DOHH2 (cell line): ENCODE results near the gene DNAJB6.
"Not testable (repeated sequence)": the region's sequence is repeated elsewhere in the genome, so short reads cannot be mapped to it uniquely, and the experiment has no call there.

Source experiments
- H3F3A ChIP-seq: fragments of 200-600 bp; sonication (generic), shearing (Covaris generic); 2 replicates; pipeline ENCODE4 v1.6.0; 2016; ENCODE audit warnings: antibody characterized with exemption, mild to moderate bottlenecking; ENCODE audit not compliant: control insufficient read depth, insufficient read depth
- H3K27ac ChIP-seq: fragments of 200-600 bp; sonication (generic); 2 replicates; pipeline ENCODE4 v1.5.1; 2014; ENCODE audit warnings: low read depth, mild to moderate bottlenecking, low read length, moderate library complexity
- H3K27me3 ChIP-seq: fragments of 200-600 bp; sonication (generic); 2 replicates; pipeline ENCODE4 v1.6.1; 2014; ENCODE audit warnings: mild to moderate bottlenecking, low read length, mixed read lengths; ENCODE audit not compliant: control insufficient read depth
- H3K36me3 ChIP-seq: fragments of 200-600 bp; sonication (generic); 2 replicates; pipeline ENCODE4 v1.6.1; 2014; ENCODE audit warnings: mild to moderate bottlenecking, low read length, moderate library complexity, mixed read lengths; ENCODE audit not compliant: control insufficient read depth
- H3K4me1 ChIP-seq: fragments of 200-600 bp; sonication (generic); 2 replicates; pipeline ENCODE4 v1.6.1; 2014; ENCODE audit warnings: mild to moderate bottlenecking, low read length, mixed read lengths; ENCODE audit not compliant: control insufficient read depth
- H3K4me2 ChIP-seq: fragments of 200-600 bp; sonication (generic); 2 replicates; pipeline ENCODE4 v1.6.0; 2014; ENCODE audit warnings: mild to moderate bottlenecking, low read length, moderate library complexity
- H3K4me3 ChIP-seq: fragments of 200-600 bp; sonication (generic); 2 replicates; pipeline ENCODE4 v1.5.1; 2014; ENCODE audit warnings: mild to moderate bottlenecking, low read length, mixed read lengths
- H3K79me2 ChIP-seq: fragments of 200-600 bp; sonication (generic); 2 replicates; pipeline ENCODE4 v1.6.1; 2014; ENCODE audit warnings: mild to moderate bottlenecking, low read length, mixed read lengths; ENCODE audit not compliant: control insufficient read depth
- H3K9me2 ChIP-seq: fragments of 200-600 bp; sonication (generic); replicated peaks from 2 replicates; pipeline ENCODE4 v1.6.1; 2014; ENCODE audit warnings: mild to moderate bottlenecking, low read length, mixed read lengths; ENCODE audit not compliant: control insufficient read depth
- H3K9me3 ChIP-seq: fragments of 200-600 bp; sonication (generic); 2 replicates; pipeline ENCODE4 v1.6.1; 2014; ENCODE audit warnings: antibody characterized with exemption, low read length, mixed read lengths; ENCODE audit not compliant: control insufficient read depth, insufficient read depth
- H4K20me1 ChIP-seq: fragments of 200-600 bp; sonication (generic); 2 replicates; pipeline ENCODE4 v1.6.0; 2014; ENCODE audit warnings: low read depth, mild to moderate bottlenecking, antibody characterized with exemption, low read length, moderate library complexity; ENCODE audit not compliant: control insufficient read depth, insufficient read depth
- EZH2phosphoT487 ChIP-seq: fragments of 200-600 bp; sonication (generic); IDR thresholded peaks from 2 replicates; pipeline ENCODE4 v1.6.1; 2017; ENCODE audit warnings: borderline replicate concordance, mild to moderate bottlenecking, antibody characterized with exemption, low read length, moderate library complexity, mixed read lengths
- TF ChIP-seq, protein P1 (sequence below): fragments of 200-600 bp; sonication (generic); IDR thresholded peaks from one replicate; pipeline ENCODE4 v1.5.1; 2014; ENCODE audit warnings: antibody characterized with exemption, mild to moderate bottlenecking, low read depth, low read length; ENCODE audit not compliant: poor library complexity, severe bottlenecking

The DNAJB6 gene

GRCh38 chr7:157329447-157329846 is 7.4 kb upstream of the DNAJB6 start:
- H3F3A ChIP-seq, result peaks cover 7% of the 10 kb centered on the region
- peaks cover 13% of the 10 kb centered on the region for H3K27me3 ChIP-seq
- H3K4me2 ChIP-seq, result no peak overlapping the region
- H3K4me3 ChIP-seq, result no peak overlapping the region
- H3K9me2 ChIP-seq, result no peaks in the 10 kb centered on the region
- H3K79me2 ChIP-seq, result no peaks in the 10 kb centered on the region
- no peaks in the 10 kb centered on the region for H3K9me3 ChIP-seq
- TF ChIP-seq, protein P1, sequence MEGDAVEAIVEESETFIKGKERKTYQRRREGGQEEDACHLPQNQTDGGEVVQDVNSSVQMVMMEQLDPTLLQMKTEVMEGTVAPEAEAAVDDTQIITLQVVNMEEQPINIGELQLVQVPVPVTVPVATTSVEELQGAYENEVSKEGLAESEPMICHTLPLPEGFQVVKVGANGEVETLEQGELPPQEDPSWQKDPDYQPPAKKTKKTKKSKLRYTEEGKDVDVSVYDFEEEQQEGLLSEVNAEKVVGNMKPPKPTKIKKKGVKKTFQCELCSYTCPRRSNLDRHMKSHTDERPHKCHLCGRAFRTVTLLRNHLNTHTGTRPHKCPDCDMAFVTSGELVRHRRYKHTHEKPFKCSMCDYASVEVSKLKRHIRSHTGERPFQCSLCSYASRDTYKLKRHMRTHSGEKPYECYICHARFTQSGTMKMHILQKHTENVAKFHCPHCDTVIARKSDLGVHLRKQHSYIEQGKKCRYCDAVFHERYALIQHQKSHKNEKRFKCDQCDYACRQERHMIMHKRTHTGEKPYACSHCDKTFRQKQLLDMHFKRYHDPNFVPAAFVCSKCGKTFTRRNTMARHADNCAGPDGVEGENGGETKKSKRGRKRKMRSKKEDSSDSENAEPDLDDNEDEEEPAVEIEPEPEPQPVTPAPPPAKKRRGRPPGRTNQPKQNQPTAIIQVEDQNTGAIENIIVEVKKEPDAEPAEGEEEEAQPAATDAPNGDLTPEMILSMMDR, result no peak
- no peak for TF ChIP-seq EZH2phosphoT487
- H3K4me1 ChIP-seq, result peaks cover 24% of the 10 kb centered on the region
- H3K27ac ChIP-seq, result no peak overlapping the region
- H3K36me3 ChIP-seq, result no peaks in the 10 kb centered on the region
- H4K20me1 ChIP-seq, result no peaks in the 10 kb centered on the region

DNA sequence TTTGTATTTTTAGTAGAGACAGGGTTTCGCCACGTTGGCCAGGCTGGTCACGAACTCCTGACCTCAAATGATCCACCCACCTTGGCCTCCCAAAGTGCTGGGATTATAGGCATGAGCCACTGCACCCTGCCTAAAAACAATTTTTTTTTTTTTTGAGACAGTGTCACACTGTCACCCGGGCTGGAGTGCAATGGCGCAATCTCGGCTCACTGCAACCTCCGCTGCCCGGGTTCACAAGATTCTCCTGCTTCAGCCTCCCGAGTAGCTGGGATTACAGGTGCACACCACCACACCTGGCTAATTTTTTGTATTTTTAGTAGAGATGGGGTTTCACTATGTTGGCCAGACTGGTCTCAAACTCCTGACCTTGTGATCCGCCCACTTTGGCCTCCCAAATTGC is 6.2 kb upstream of the DNAJB6 start:
- not testable (repeated sequence) for H3K79me2 ChIP-seq, H3K27ac ChIP-seq, H3K9me3 ChIP-seq, H3K4me3 ChIP-seq, H3K9me2 ChIP-seq, H3K4me2 ChIP-seq, H3F3A ChIP-seq, H3K36me3 ChIP-seq, H4K20me1 ChIP-seq
- H3K27me3 ChIP-seq, result peaks cover 13% of the 10 kb centered on the region
- H3K4me1 ChIP-seq, result peaks cover 35% of the 10 kb centered on the region

DNA sequence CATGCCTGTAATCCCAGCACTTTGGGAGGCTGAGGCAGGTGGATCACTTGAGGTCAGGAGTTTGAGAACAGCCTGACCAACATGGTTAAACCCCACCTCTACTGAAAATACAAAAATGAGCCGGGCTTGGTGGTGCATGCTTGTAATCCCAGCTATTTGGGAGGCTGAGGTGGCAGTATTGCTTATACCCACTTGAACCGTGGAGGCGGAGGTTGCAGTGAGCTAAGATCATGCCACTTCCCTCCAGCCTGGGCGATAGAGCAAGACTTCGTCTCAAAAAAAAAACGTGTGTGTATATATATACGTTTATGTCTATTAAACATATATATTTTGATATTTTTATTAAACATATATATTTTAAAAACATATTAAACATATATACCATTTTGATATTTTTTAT is 5.8 kb upstream of the DNAJB6 start:
- not testable (repeated sequence) for H3F3A ChIP-seq, H4K20me1 ChIP-seq, H3K79me2 ChIP-seq, H3K4me3 ChIP-seq, H3K4me2 ChIP-seq, H3K9me2 ChIP-seq, H3K27ac ChIP-seq, H3K9me3 ChIP-seq, H3K36me3 ChIP-seq
- Histone ChIP-seq H3K27me3 (peaks cover 13% of the 10 kb centered on the region), H3K4me1 (peaks cover 40% of the 10 kb centered on the region)

GRCh38 chr7:157335236-157335635 is 1.6 kb upstream of the DNAJB6 start:
- Histone ChIP-seq H3K4me3 (0 out of 2 replicates have a peak overlapping the region, but pooled peaks have one; percentile 13), H3K4me1 (peaks cover 62% of the 10 kb centered on the region), H3K9me2 (no peaks in the 10 kb centered on the region), H3K27ac (no peak overlapping the region), H3K36me3 (peaks cover 22% of the 10 kb centered on the region), H3K27me3 (peaks cover 7% of the 10 kb centered on the region), H4K20me1 (peaks cover 13% of the 10 kb centered on the region), H3K4me2 (peak overlapping the region; percentile 64), H3F3A (peaks cover 26% of the 10 kb centered on the region), H3K9me3 (no peaks in the 10 kb centered on the region), H3K79me2 (peaks cover 39% of the 10 kb centered on the region)
- TF ChIP-seq EZH2phosphoT487, result no peak
- TF ChIP-seq, protein P1, result no peak
